A549 treated with ZK216348 at 1 μM for 4 hours (cell line): ENCODE measurements around the gene PTDSS2. TPM values are rescaled to one million over a fixed set of nuclear protein-coding genes. Genes with fewer than 3 reads are reported as not detected.

Experiments
- total RNA-seq: library from RNA; stranded (reverse); fragments of 200-300 nt; extraction: Qiagen RNA extraction; gene quantifications from 5 replicates; pipeline ENCODE4 v1.2.3, GENCODE V29; 2022; ENCODE audit warnings: low read depth

Gene PTDSS2
- 26.9 to 53.0 TPM (median 47.1 TPM) in 5 replicates for total RNA-seq

GRCh38 chr11:449889-450808, at the start of gene PTDSS2:
TSS of gene PTDSS2 (plus strand) at chr11:450279. CDS start at chr11:450456, 177 bp downstream.

GRCh38 chr11:441418-442274, 8.4 kb upstream of the PTDSS2 start, which contains the start of gene ANO9:
TSS of gene ANO9 (minus strand) at chr11:442011. CDS start at chr11:441926, 85 bp downstream.

GRCh38 chr11:506995-507726, 57.1 kb downstream of the PTDSS2 start, which contains the start of gene RNH1:
TSS of gene RNH1 (minus strand) at chr11:507242. CDS start at chr11:502162, 5,080 bp downstream.

GRCh38 chr11:535519-536454, 85.7 kb downstream of the PTDSS2 start, which contains the start of gene HRAS:
TSS of gene HRAS (minus strand) at chr11:535576.

GRCh38 chr11:536841-537621, 87.0 kb downstream of the PTDSS2 start, which contains the start of gene LRRC56:
TSS of gene LRRC56 (plus strand) at chr11:537527. CDS start at chr11:540685, 3,158 bp downstream.

Other genes with a start within 250 kb of the PTDSS2 start
- 28.4 to 49.2 TPM (median 46.5 TPM) in 5 replicates for gene BET1L, start 242.9 kb upstream of the PTDSS2 start, total RNA-seq
- gene RIC8A, start 242.6 kb upstream of the PTDSS2 start, total RNA-seq, result 101 to 126 TPM (median 120 TPM) in 5 replicates
- gene SIRT3, start 213.9 kb upstream of the PTDSS2 start, total RNA-seq, result 17.0 to 20.8 TPM (median 20.4 TPM) in 5 replicates
- 150 to 190 TPM (median 171 TPM) in 5 replicates for gene PSMD13, start 213.3 kb upstream of the PTDSS2 start, total RNA-seq
- gene NLRP6, start 171.9 kb upstream of the PTDSS2 start, total RNA-seq, result not detected in 5 replicates
- 5.8 to 14.1 TPM (median 10.6 TPM) in 5 replicates for gene PGGHG, start 161.2 kb upstream of the PTDSS2 start, total RNA-seq
- not detected in 5 replicates for gene IFITM5, start 150.8 kb upstream of the PTDSS2 start, total RNA-seq
- 54.7 to 70.8 TPM (median 61.4 TPM) in 5 replicates for gene IFITM2, start 142.5 kb upstream of the PTDSS2 start, total RNA-seq
- 0.26 to 0.53 TPM (median 0.51 TPM) in 3 of 5 replicates, not detected in the others for gene IFITM1, start 136.2 kb upstream of the PTDSS2 start, total RNA-seq
- 20.3 to 33.7 TPM (median 31.1 TPM) in 5 replicates for gene IFITM3, start 129.4 kb upstream of the PTDSS2 start, total RNA-seq
- gene B4GALNT4, start 80.8 kb upstream of the PTDSS2 start, total RNA-seq, result 11.3 to 21.7 TPM (median 14.1 TPM) in 5 replicates
- 23.3 to 42.5 TPM (median 38.8 TPM) in 5 replicates for gene PKP3, start 56.1 kb upstream of the PTDSS2 start, total RNA-seq
- gene SIGIRR, start 35.3 kb upstream of the PTDSS2 start, total RNA-seq, result 57.1 to 99.3 TPM (median 83.7 TPM) in 5 replicates
- gene ANO9, start 8.3 kb upstream of the PTDSS2 start, total RNA-seq, result 0.44 to 1.5 TPM (median 1.1 TPM) in 5 replicates
- gene RNH1, start 57.0 kb downstream of the PTDSS2 start, total RNA-seq, result 101 to 180 TPM (median 170 TPM) in 5 replicates
- gene HRAS, start 85.3 kb downstream of the PTDSS2 start, total RNA-seq, result 79.3 to 152 TPM (median 149 TPM) in 5 replicates
- gene LRRC56, start 87.2 kb downstream of the PTDSS2 start, total RNA-seq, result 0.28 to 1.1 TPM (median 0.82 TPM) in 5 replicates
- gene LMNTD2, start 110.5 kb downstream of the PTDSS2 start, total RNA-seq, result 1.5 to 4.4 TPM (median 2.8 TPM) in 5 replicates
- gene RASSF7, start 110.7 kb downstream of the PTDSS2 start, total RNA-seq, result 23.6 to 49.6 TPM (median 43.2 TPM) in 5 replicates
- 20.3 to 39.1 TPM (median 37.2 TPM) in 5 replicates for gene PHRF1, start 126.2 kb downstream of the PTDSS2 start, total RNA-seq
- gene IRF7, start 165.7 kb downstream of the PTDSS2 start, total RNA-seq, result 3.3 to 7.2 TPM (median 6.7 TPM) in 5 replicates
- gene CDHR5, start 174.7 kb downstream of the PTDSS2 start, total RNA-seq, result 0.04 TPM in 1 of 5 replicates, not detected in the others
- gene SCT, start 176.9 kb downstream of the PTDSS2 start, total RNA-seq, result not detected in 5 replicates
- 0.24 to 0.51 TPM (median 0.35 TPM) in 4 of 5 replicates, not detected in the other for gene DRD4, start 187.0 kb downstream of the PTDSS2 start, total RNA-seq
- gene DEAF1, start 244.9 kb downstream of the PTDSS2 start, total RNA-seq, result 23.5 to 35.5 TPM (median 33.7 TPM) in 5 replicates
- gene TMEM80, start 245.5 kb downstream of the PTDSS2 start, total RNA-seq, result 5.4 to 11.1 TPM (median 9.6 TPM) in 5 replicates